Gastroesophageal sphincter (tissue), 3 donors: ENCODE measurements around the gene OPN1LW.

ENCODE experiments used
- EP300 ChIP-seq: sonication (generic); formaldehyde crosslinking; IDR thresholded peaks from one replicate; pipeline ENCODE4 v1.6.1; 2017; ENCODE audit warnings: antibody characterized with exemption, mild to moderate bottlenecking
- POLR2A ChIP-seq, 2 donors: fragments of 450-650 bp; IDR thresholded peaks; one replicate each; pipeline ENCODE4 v1.6.1; 2017; ENCODE audit warnings: antibody characterized with exemption in 2 of 2, mild to moderate bottlenecking in 2 of 2, moderate library complexity in 1 of 2
- POLR2AphosphoS5 ChIP-seq: sonication (generic); formaldehyde crosslinking; IDR thresholded peaks from one replicate; pipeline ENCODE4 v1.6.1; 2017; ENCODE audit warnings: antibody characterized with exemption
- TF ChIP-seq, protein P1 (sequence below), 4 experiments: fragments of 200-600 bp in 2 of 4; fragments of 450-650 bp in 2 of 4; sonication (generic) in 1 of 4; IDR thresholded peaks; one replicate each; pipeline ENCODE4 v1.5.1; 2017 to 2019; ENCODE audit warnings: antibody characterized with exemption in 4 of 4, mild to moderate bottlenecking in 2 of 4, moderate library complexity in 2 of 4

DNA sequence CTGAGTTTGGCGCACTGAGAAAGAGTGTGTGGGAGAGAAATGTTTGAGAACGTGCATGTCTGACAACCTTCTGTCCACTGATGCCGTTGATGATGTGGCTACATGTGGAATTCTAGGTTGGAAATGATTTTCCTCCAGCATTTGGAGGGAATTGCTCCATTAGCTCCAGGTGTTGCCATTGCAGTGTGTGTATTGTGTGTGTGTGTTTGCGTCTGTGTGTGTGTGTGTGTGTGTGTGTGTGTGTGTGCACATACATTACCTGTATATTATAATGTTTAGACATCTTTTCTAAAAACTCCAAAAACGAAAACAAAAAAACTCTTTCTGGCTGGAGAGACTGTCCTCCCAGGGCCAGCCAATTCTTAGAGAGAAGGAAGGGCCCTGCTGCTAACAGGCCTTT, 28.3 kb upstream of the OPN1LW start:
- TF ChIP-seq, protein P1, sequence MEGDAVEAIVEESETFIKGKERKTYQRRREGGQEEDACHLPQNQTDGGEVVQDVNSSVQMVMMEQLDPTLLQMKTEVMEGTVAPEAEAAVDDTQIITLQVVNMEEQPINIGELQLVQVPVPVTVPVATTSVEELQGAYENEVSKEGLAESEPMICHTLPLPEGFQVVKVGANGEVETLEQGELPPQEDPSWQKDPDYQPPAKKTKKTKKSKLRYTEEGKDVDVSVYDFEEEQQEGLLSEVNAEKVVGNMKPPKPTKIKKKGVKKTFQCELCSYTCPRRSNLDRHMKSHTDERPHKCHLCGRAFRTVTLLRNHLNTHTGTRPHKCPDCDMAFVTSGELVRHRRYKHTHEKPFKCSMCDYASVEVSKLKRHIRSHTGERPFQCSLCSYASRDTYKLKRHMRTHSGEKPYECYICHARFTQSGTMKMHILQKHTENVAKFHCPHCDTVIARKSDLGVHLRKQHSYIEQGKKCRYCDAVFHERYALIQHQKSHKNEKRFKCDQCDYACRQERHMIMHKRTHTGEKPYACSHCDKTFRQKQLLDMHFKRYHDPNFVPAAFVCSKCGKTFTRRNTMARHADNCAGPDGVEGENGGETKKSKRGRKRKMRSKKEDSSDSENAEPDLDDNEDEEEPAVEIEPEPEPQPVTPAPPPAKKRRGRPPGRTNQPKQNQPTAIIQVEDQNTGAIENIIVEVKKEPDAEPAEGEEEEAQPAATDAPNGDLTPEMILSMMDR (IDR thresholded peaks at IDR 0.05): no peak
- TF ChIP-seq POLR2A (IDR thresholded peaks at IDR 0.05): no peak
- no peak for TF ChIP-seq EP300
- no peak for TF ChIP-seq POLR2AphosphoS5
